Smooth muscle cell of the brain vasculature (primary cell): ENCODE results near the gene ABI3BP.
A peak's percentile ranks its signal among the peaks of the same experiment; 100 is the strongest.

ENCODE experiments used
- DNase-seq: peaks from one replicate; pipeline ENCODE4 v3.0.0-alpha.2; 2012; ENCODE audit warnings: low read depth, low spot score

The ABI3BP gene

GRCh38 chr3:100776097-100776729, 217.0 kb downstream of the ABI3BP start:
- DNase-seq, result no peak

- DNase-seq, result no peak
Measured at GRCh38 chr3:100775669-100776068, 217.6 kb downstream of the ABI3BP start.

GRCh38 chr3:100775226-100775625, 218.0 kb downstream of the ABI3BP start:
- DNase-seq, result no peak

DNA sequence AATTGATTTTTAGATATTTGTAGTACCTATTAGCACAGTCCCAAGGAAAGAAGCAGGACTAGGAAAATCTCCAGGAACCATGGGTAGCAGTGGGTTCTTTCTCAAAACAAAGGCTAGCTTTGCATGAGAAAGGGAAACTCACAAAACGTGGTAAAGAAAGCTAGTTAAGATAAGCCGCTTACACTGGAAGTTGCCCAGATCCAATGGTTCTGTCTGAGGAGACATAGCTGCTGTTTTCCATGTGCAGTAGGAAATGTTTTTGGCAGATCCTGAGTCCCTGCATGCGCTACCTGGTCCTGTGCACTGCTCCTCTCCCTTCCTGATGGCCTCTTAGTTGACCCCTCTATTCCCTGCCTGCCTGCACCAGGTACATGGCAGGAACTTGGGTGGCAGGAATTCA, 223.5 kb downstream of the ABI3BP start:
- DNase-seq, result no peak

GRCh38 chr3:100766069-100766468, 227.2 kb downstream of the ABI3BP start:
- no peak for DNase-seq

- DNase-seq, result no peak
Measured at GRCh38 chr3:100765437-100765975, 227.7 kb downstream of the ABI3BP start.

- DNase-seq, result no peak
Measured at GRCh38 chr3:100761951-100762350, 231.3 kb downstream of the ABI3BP start.

GRCh38 chr3:100761211-100761942, 231.8 kb downstream of the ABI3BP start:
- DNase-seq, result no peak

DNA sequence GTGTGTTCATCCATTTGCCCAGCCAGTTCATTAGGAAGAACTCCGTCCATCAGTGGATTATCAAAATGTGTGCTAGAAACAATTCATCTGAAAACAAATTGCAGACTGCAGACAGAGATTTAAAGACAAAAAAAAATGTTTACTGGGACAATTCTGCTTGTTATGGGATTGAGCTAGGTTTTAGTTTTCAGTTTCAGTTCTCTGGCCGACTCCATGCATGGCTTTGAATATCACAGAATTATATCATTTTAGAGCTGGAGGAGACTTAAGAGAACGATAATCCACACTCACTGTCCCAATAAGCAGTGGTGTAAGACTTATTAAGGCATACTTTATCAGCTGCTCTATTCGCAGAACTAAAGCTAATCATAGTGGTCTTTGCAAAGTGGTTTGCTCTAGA, 232.8 kb downstream of the ABI3BP start:
- no peak for DNase-seq

DNA sequence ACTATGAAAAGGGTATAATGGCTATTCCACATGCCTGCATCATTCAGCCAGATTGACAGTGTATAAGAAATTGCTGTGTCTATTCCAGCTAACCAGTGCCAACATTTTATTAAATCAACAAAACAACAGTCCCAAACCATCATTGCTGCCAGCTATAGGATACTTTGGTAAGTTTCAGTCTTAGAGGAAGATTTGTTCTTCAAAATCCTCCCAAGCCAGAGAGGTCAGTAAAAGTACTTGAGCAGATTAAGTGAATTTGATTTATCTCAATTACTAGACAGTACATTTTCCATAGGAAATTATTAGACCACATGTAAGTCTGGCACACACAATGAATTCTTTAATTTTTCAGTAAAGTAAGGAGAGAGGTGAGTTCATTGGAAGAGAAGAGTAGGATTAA, 233.3 kb downstream of the ABI3BP start:
- DNase-seq, result no peak

- no peak for DNase-seq
Measured at GRCh38 chr3:100759159-100759558, 234.1 kb downstream of the ABI3BP start.

DNA sequence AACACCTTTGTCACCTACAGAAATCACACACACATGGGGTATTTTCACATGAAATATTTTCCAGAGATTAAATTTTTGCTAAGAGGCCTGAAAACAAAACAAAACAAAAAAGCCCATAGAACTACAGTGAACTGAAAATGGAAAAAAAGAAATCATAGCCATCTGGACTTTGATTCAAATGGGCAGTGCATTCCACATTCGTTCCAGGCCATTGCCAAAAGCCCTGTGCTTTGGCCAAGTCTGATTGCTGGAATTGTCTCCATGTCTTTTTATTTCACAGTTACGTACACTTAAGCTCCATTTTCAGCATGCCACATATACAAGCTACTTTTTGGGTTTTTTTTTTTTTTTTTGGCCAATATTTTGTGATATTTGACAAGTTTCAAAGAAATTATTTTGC, 236.8 kb downstream of the ABI3BP start:
- no peak for DNase-seq

DNA sequence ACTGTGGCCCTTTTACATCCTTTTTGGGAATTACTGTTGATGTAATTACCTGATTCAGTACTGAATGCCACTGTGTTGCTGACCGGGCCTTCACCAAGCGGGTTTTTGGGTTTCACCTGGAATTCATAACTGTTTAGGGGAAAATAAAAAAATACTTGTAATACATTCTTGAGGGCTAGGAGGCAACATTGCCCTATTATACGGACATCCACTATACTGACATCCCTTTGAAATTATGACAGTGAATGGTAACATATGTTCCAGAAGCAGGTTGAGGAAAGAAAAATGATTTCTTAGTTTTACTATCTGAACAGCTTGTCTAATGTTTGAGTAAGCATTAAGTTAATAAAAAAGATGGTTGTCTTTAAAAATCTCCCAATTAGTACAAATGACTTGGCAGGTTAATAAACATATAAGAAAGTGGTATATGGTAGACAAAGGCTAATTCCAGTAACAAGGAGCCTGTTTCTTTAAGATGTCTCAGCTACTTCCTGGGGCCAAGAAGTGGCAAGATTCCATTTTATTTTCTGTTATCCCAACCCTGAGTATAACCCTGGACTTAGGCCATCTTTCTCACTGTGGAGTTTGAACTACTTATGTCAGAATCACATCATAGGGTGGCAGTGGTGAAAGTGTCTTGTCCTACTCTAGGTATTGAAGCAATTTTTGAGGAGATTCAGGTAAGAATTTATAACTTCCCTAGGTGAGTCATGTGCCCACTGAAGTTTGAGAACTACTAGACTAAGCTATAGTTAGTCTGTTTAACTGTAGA, 238.5 kb downstream of the ABI3BP start:
- DNase-seq, result no peak

DNA sequence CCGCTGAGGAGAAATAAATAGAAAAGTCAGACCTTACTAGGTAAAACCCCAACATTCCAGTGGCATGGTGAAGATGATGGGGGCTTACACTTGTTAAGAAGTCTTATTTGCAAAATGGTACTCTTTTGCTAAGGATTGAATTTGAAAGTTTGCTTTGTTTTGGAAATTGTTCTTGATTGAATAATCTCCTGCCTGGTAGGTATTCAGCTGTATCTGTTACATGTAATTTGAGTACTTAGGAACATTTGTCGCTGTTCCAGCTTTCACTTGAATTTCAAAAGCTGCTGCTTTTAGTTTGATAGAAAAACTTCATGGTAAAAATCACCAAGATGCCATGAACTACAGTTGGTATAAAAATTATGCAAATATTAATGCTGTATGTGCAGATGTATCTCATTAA, 239.4 kb downstream of the ABI3BP start:
- DNase-seq, result peak; percentile 4

DNA sequence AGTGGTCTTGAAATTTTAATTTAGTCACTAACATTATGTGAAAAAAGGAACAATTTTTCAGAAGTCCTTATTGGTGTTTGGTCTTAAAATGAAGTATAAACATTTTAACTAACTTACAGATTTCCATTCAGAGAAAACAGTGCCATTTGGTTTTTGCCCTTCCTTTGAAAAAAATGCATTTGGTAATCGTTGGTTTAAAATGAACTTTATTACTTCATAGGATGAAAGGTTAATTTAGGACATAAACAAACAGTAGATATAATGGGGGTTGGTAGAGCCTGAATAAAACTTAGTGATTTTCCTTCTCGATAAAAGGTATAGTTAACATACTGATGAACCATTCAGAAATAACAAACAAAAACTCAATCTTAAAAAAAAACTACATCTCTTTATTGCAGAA, 244.3 kb downstream of the ABI3BP start:
- DNase-seq, result no peak

DNA sequence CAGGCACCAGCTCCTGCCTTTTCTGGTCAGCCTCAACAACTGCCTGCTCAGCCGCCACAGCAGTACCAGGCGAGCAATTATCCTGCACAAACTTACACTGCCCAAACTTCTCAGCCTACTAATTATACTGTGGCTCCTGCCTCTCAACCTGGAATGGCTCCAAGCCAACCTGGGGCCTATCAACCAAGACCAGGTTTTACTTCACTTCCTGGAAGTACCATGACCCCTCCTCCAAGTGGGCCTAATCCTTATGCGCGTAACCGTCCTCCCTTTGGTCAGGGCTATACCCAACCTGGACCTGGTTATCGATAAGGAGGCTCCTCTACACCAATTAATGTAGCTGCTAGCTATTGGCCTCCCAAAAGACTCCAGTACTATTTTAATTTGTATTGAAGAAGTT, 245.0 kb downstream of the ABI3BP start:
- DNase-seq, result no peak

GRCh38 chr3:100746092-100746491, 247.1 kb downstream of the ABI3BP start:
- DNase-seq, result no peak

DNA sequence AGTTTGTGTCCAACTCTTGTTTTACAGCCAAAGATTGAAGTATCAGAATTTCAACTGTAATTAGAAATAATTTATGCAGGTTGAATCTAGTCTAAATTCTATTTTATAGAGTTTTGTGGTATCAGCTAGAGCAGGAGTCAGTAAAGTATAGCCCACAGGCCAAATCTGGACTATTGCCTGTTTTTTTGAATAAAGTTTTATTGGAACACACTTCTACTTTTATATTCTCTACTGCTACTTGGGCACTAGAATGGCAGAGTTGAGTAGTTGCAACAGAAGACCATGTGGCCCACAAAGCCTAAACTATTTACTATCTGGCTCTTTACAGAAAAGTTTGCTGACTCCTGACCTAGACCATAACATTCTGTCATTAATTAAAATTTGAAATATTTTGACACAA, 247.6 kb downstream of the ABI3BP start:
- DNase-seq, result no peak

- no peak for DNase-seq
Measured at GRCh38 chr3:100744671-100745070, 248.6 kb downstream of the ABI3BP start.

DNA sequence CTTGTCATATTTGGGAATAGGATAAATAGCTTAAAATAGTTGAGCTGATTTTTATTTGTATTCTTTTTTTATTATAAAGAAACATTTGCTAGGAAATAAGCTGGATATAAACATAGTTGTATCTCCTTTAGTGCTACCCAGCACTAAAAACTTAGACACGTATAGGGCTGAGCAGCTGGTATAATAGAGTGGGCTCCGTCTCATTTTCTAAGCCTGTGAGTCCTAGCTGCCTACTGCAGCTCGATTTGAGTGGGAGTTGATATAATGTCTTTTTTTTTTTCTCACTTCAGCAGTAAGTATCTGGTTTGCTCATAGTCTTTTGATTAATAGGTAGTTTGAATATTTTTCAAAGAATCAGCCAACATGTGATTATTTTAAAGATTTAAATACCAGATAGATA, 249.7 kb downstream of the ABI3BP start:
- DNase-seq, result no peak

DNA sequence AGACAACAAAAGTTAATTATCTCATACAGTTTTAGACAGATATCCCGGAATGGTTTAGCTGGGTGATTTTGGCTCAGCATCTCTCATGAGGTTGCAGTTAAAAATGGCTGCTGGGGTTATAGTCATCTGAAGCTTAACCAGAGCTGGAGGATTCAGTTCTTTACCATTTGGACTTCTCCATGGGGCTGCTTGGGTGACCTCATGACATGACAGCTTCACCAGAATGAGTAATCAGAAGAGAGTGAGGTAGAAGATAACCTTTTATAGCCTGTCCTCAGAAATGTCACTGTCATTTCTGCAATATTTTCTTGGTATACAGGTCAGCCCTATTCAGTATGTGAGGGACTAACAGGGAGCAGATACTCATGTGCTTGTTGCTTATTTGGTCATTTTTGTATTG, 253.0 kb downstream of the ABI3BP start:
- no peak for DNase-seq

DNA sequence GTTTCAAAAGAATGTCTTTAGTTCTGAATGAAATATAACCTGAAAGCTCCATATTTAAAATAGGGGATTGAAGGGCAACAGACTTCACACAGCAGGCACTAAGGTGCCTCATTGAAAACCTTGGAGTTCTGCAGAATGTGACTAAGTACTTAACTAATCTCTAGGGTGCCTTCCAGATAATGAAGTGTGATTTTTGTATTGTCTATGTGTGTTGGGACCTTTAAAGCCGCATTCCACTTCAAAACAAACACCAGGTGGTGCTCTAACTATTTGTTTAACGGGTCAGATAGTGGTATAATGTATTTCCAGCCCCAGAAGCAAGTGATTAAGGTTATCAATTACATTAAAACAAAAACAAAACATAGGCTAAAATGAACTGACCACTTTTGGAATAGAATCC, 255.9 kb downstream of the ABI3BP start:
- DNase-seq, result no peak

DNA sequence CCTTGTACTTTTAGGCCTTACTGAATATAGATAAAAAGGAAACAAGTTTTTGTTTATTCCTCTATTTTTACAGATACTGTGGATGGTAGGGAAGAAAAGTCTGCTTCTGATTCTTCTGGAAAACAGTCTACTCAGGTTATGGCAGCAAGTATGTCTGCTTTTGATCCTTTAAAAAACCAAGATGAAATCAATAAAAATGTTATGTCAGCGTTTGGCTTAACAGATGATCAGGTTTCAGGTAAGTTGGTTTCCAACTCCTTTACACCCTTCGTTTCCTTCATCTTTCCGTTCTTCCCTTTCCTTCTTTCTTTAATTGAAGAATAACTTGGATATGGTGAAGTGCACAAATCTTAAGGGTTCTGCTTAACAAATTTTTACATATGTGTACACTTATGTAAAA, 260.8 kb downstream of the ABI3BP start:
- no peak for DNase-seq
